ENCODE measurements around the gene KLHL35.

KLHL35 gene

GRCh38 chr11:75425422-75425821, 7.6 kb downstream of the KLHL35 start:
- Histone ChIP-seq H3K4me1 (ENCODE audit: control extremely low read depth in 1 of 4, control insufficient read depth in 4 of 4, insufficient read depth in 4 of 4, low read length in 3 of 4) (peaks cover 0 to 20% (median 8%) of the 10 kb centered on the region in 4 experiments), H3K9me3 (ENCODE audit: control extremely low read depth in 1 of 5, control insufficient read depth in 4 of 5, insufficient read depth in 2 of 5, low read depth in 1 of 5, low read length in 4 of 5) (peaks cover 0 to 14% (median 9%) of the 10 kb centered on the region in 5 experiments), H3K27me3 (replicated peaks in 2 of 5; ENCODE audit: control insufficient read depth in 4 of 5, insufficient read depth in 5 of 5, low read length in 4 of 5) (peaks cover 4 to 38% (median 14%) of the 10 kb centered on the region in 5 experiments), H3K4me3 (ENCODE audit: control insufficient read depth in 1 of 7, extremely low read depth in 1 of 7, insufficient read depth in 4 of 7, low read depth in 2 of 7, low read length in 6 of 7) (no peak overlapping the region), H3K36me3 (ENCODE audit: control insufficient read depth in 4 of 4, insufficient read depth in 4 of 4, low read length in 3 of 4) (peaks cover 0 to 20% (median 13%) of the 10 kb centered on the region in 4 experiments), H3K27ac (ENCODE audit: insufficient read depth in 1 of 2, low read depth in 1 of 2, low read length in 2 of 2, poor library complexity in 1 of 2, severe bottlenecking in 2 of 2) (no peak overlapping the region)
- CTCF ChIA-PET = interaction anchor here (0.7 to 3.6 kb wide), 11 partner anchors 10 to 95 kb away, joined by 3 to 20 read pairs (median 3); no protein-coding TSS in a partner anchor
- POLR2A ChIA-PET = no interaction called here
- WGBS (ENCODE audit: insufficient coverage) = 98% methylated on average over 22 of the region's 29 CpGs
- DNase-seq = no peak

GRCh38 chr11:75424396-75424795, 8.6 kb downstream of the KLHL35 start:
- ChIA-PET POLR2A (no interaction called here), CTCF (interaction anchor here (1.7 to 2.7 kb wide), 2 partner anchors 35 to 84 kb away, joined by 3 to 11 read pairs; no protein-coding TSS in a partner anchor)
- Histone ChIP-seq H3K27ac (ENCODE audit: insufficient read depth in 1 of 2, low read depth in 1 of 2, low read length in 2 of 2, poor library complexity in 1 of 2, severe bottlenecking in 2 of 2) (no peak overlapping the region), H3K27me3 (replicated peaks in 2 of 5; ENCODE audit: control insufficient read depth in 4 of 5, insufficient read depth in 5 of 5, low read length in 4 of 5) (peaks cover 4 to 28% (median 12%) of the 10 kb centered on the region in 5 experiments), H3K4me1 (ENCODE audit: control extremely low read depth in 1 of 4, control insufficient read depth in 4 of 4, insufficient read depth in 4 of 4, low read length in 3 of 4) (peaks cover 0 to 13% (median 0%) of the 10 kb centered on the region in 4 experiments), H3K4me3 (ENCODE audit: control insufficient read depth in 1 of 7, extremely low read depth in 1 of 7, insufficient read depth in 4 of 7, low read depth in 2 of 7, low read length in 6 of 7) (no peak overlapping the region), H3K36me3 (ENCODE audit: control insufficient read depth in 4 of 4, insufficient read depth in 4 of 4, low read length in 3 of 4) (peaks cover 0 to 25% (median 15%) of the 10 kb centered on the region in 4 experiments), H3K9me3 (ENCODE audit: control extremely low read depth in 1 of 5, control insufficient read depth in 4 of 5, insufficient read depth in 2 of 5, low read depth in 1 of 5, low read length in 4 of 5) (peaks cover 0 to 11% (median 7%) of the 10 kb centered on the region in 5 experiments)
- DNase-seq = no peak
- no CpG with 5 or more reads among the region's 1 CpG for WGBS (ENCODE audit: insufficient coverage)

- DNase-seq = no peak
- Histone ChIP-seq H3K27me3 (replicated peaks in 2 of 5; ENCODE audit: control insufficient read depth in 4 of 5, insufficient read depth in 5 of 5, low read length in 4 of 5) (peaks cover under 1 to 22% (median 5%) of the 10 kb centered on the region in 5 experiments), H3K27ac (ENCODE audit: insufficient read depth in 1 of 2, low read depth in 1 of 2, low read length in 2 of 2, poor library complexity in 1 of 2, severe bottlenecking in 2 of 2) (no peak overlapping the region), H3K4me1 (ENCODE audit: control extremely low read depth in 1 of 4, control insufficient read depth in 4 of 4, insufficient read depth in 4 of 4, low read length in 3 of 4) (peaks cover 0 to 10% (median 0%) of the 10 kb centered on the region in 4 experiments), H3K4me3 (ENCODE audit: control insufficient read depth in 1 of 7, extremely low read depth in 1 of 7, insufficient read depth in 4 of 7, low read depth in 2 of 7, low read length in 6 of 7) (no peak overlapping the region), H3K36me3 (ENCODE audit: control insufficient read depth in 4 of 4, insufficient read depth in 4 of 4, low read length in 3 of 4) (peaks cover 0 to 25% (median 15%) of the 10 kb centered on the region in 4 experiments), H3K9me3 (ENCODE audit: control extremely low read depth in 1 of 5, control insufficient read depth in 4 of 5, insufficient read depth in 2 of 5, low read depth in 1 of 5, low read length in 4 of 5) (peaks cover 0 to 4% (median 0%) of the 10 kb centered on the region in 5 experiments)
- WGBS (ENCODE audit: insufficient coverage) = 94% methylated on average over 7 of the region's 9 CpGs
- CTCF ChIA-PET = interaction anchor here (2.7 kb wide), 1 partner anchor 35 kb away, joined by 11 read pairs; no protein-coding TSS in a partner anchor
- POLR2A ChIA-PET = no interaction called here
These were observed 9.3 kb downstream of the KLHL35 start for GRCh38 chr11:75423721-75424120.

- ChIA-PET CTCF (interaction anchor here (2.7 kb wide), 1 partner anchor 34 kb away, joined by 11 read pairs; no protein-coding TSS in a partner anchor), POLR2A (no interaction called here)
These were observed 10.5 kb downstream of the KLHL35 start for GRCh38 chr11:75422248-75423231.

GRCh38 chr11:75421902-75422247, 11.1 kb downstream of the KLHL35 start:
- CTCF ChIA-PET = no interaction called here
- Histone ChIP-seq H3K36me3 (ENCODE audit: control insufficient read depth in 4 of 4, insufficient read depth in 4 of 4, low read length in 3 of 4) (peaks cover 0 to 31% (median 19%) of the 10 kb centered on the region in 4 experiments), H3K27ac (ENCODE audit: insufficient read depth in 1 of 2, low read depth in 1 of 2, low read length in 2 of 2, poor library complexity in 1 of 2, severe bottlenecking in 2 of 2) (no peak overlapping the region), H3K27me3 (replicated peaks in 2 of 5; ENCODE audit: control insufficient read depth in 4 of 5, insufficient read depth in 5 of 5, low read length in 4 of 5) (peaks cover 0 to 3% (median 0%) of the 10 kb centered on the region in 5 experiments), H3K4me1 (ENCODE audit: control extremely low read depth in 1 of 4, control insufficient read depth in 4 of 4, insufficient read depth in 4 of 4, low read length in 3 of 4) (peaks cover 0 to 5% (median 0%) of the 10 kb centered on the region in 4 experiments), H3K9me3 (ENCODE audit: control extremely low read depth in 1 of 5, control insufficient read depth in 4 of 5, insufficient read depth in 2 of 5, low read depth in 1 of 5, low read length in 4 of 5) (no peaks in the 10 kb centered on the region), H3K4me3 (ENCODE audit: control insufficient read depth in 1 of 7, extremely low read depth in 1 of 7, insufficient read depth in 4 of 7, low read depth in 2 of 7, low read length in 6 of 7) (no peak overlapping the region)
- POLR2A ChIA-PET = no interaction called here
- WGBS (ENCODE audit: insufficient coverage) = 100% methylated on average over 2 of the region's 2 CpGs
- no peak for DNase-seq

More at GRCh38 chr11:75422248-75423231, 10.5 kb downstream of the KLHL35 start:
- H3K4me1 ChIP-seq (ENCODE audit: control extremely low read depth in 1 of 4, control insufficient read depth in 4 of 4, insufficient read depth in 4 of 4, low read length in 3 of 4) = peaks cover 0 to 5% (median 0%) of the 10 kb centered on the region in 4 experiments
- peaks cover 0 to 10% (median 0%) of the 10 kb centered on the region in 5 experiments for H3K27me3 ChIP-seq (replicated peaks in 2 of 5; ENCODE audit: control insufficient read depth in 4 of 5, insufficient read depth in 5 of 5, low read length in 4 of 5)
- no peak overlapping the region for H3K4me3 ChIP-seq (ENCODE audit: control insufficient read depth in 1 of 7, extremely low read depth in 1 of 7, insufficient read depth in 4 of 7, low read depth in 2 of 7, low read length in 6 of 7)
- 96% methylated on average over 14 of the region's 15 CpGs for WGBS (ENCODE audit: insufficient coverage)
- no peak overlapping the region for H3K27ac ChIP-seq (ENCODE audit: insufficient read depth in 1 of 2, low read depth in 1 of 2, low read length in 2 of 2, poor library complexity in 1 of 2, severe bottlenecking in 2 of 2)
- no peaks in the 10 kb centered on the region for H3K9me3 ChIP-seq (ENCODE audit: control extremely low read depth in 1 of 5, control insufficient read depth in 4 of 5, insufficient read depth in 2 of 5, low read depth in 1 of 5, low read length in 4 of 5)
- peaks cover 0 to 31% (median 18%) of the 10 kb centered on the region in 4 experiments for H3K36me3 ChIP-seq (ENCODE audit: control insufficient read depth in 4 of 4, insufficient read depth in 4 of 4, low read length in 3 of 4)
- no peak for DNase-seq

- Histone ChIP-seq H3K36me3 (ENCODE audit: control insufficient read depth in 4 of 4, insufficient read depth in 4 of 4, low read length in 3 of 4) (peaks cover under 1 to 32% (median 23%) of the 10 kb centered on the region in 4 experiments), H3K4me1 (ENCODE audit: control extremely low read depth in 1 of 4, control insufficient read depth in 4 of 4, insufficient read depth in 4 of 4, low read length in 3 of 4) (peaks cover 0 to 5% (median 0%) of the 10 kb centered on the region in 4 experiments), H3K4me3 (ENCODE audit: control insufficient read depth in 1 of 7, extremely low read depth in 1 of 7, insufficient read depth in 4 of 7, low read depth in 2 of 7, low read length in 6 of 7) (no peak overlapping the region), H3K9me3 (ENCODE audit: control extremely low read depth in 1 of 5, control insufficient read depth in 4 of 5, insufficient read depth in 2 of 5, low read depth in 1 of 5, low read length in 4 of 5) (no peaks in the 10 kb centered on the region), H3K27ac (ENCODE audit: insufficient read depth in 1 of 2, low read depth in 1 of 2, low read length in 2 of 2, poor library complexity in 1 of 2, severe bottlenecking in 2 of 2) (no peak overlapping the region), H3K27me3 (replicated peaks in 2 of 5; ENCODE audit: control insufficient read depth in 4 of 5, insufficient read depth in 5 of 5, low read length in 4 of 5) (no peaks in the 10 kb centered on the region)
- WGBS (ENCODE audit: insufficient coverage) = 100% methylated on average over 4 of the region's 11 CpGs
- DNase-seq = no peak
- ChIA-PET CTCF (interaction anchor here (2.7 to 3.0 kb wide), 2 partner anchors 8 to 13 kb away, joined by 8 to 13 read pairs; no protein-coding TSS in a partner anchor), POLR2A (no interaction called here)
These were observed 11.9 kb downstream of the KLHL35 start for GRCh38 chr11:75421035-75421602.

Data from common myeloid progenitor, CD34-positive (primary cell).